ENCODE results near the gene EIF3K. TPM values are rescaled to one million over a fixed set of nuclear protein-coding genes. Genes with fewer than 3 reads are reported as not detected.

EIF3K gene
- total and polyA plus RNA-seq, 2 of the 8 experiments (the other 6 are each of a cell fraction or from before 2014, with no cell fraction given): 329 to 937 TPM

GRCh38 chr19:38683393-38684077 lies 64.5 kb downstream of the EIF3K start:
- Histone ChIP-seq H3K27me3 (replicated peaks in 1 of 4; ENCODE audit: control insufficient read depth in 3 of 4, extremely low read depth in 1 of 4, insufficient read depth in 3 of 4, low read length in 3 of 4) (no peaks in the 10 kb centered on the region), H4K20me1 (replicated peaks in 1 of 2; ENCODE audit: control insufficient read depth in 1 of 2, insufficient read depth in 2 of 2, low read length in 2 of 2) (peaks cover 0 to 11% of the 10 kb centered on the region in 2 experiments), H3K18ac (ENCODE audit: extremely low read depth, low read length) (peak overlapping the region; percentile 85), H3K79me2 (ENCODE audit: control insufficient read depth in 1 of 2, insufficient read depth in 2 of 2, low read length in 2 of 2) (peaks cover 10 to 90% of the 10 kb centered on the region in 2 experiments), H2BK120ac (replicated peaks; ENCODE audit: low read depth, low read length) (peak overlapping the region; percentile 34), H3K4me2 (ENCODE audit: insufficient read depth in 1 of 2, low read depth in 2 of 2, low read length in 2 of 2) (peak overlapping the region; percentile 26 to 54), H3K9ac (replicated peaks in 1 of 4; ENCODE audit: extremely low read depth in 1 of 4, low read depth in 3 of 4, low read length in 3 of 4) (peak overlapping the region in 3 of 4 experiments; percentile 15 to 67 (median 67); a peak in 5 of 7 replicates), H2BK5ac (ENCODE audit: low read depth, low read length) (peak overlapping the region; percentile 90), H3K79me1 (ENCODE audit: low read depth, low read length) (peaks cover 15% of the 10 kb centered on the region), H3K56ac (replicated peaks; ENCODE audit: insufficient read length, low read depth, low read length) (peak overlapping the region; percentile 20), H3K4me3 (ENCODE audit: extremely low read depth in 1 of 4, insufficient read depth in 2 of 4, low read depth in 3 of 4, low read length in 4 of 4) (peak overlapping the region in 1 of 4 experiments; percentile 32; a peak in 1 of 8 replicates), H2AK5ac (ENCODE audit: low read depth, low read length) (peak overlapping the region; percentile 100; the same call in 1 of the 2 replicates), H3K27ac (ENCODE audit: low read depth, low read length) (peak overlapping the region; percentile 95), H3K9me3 (ENCODE audit: insufficient read depth in 2 of 2, low read depth in 1 of 2, low read length in 1 of 2) (no peaks in the 10 kb centered on the region), H3K36me3 (ENCODE audit: control insufficient read depth in 2 of 4, insufficient read depth in 4 of 4, low read length in 3 of 4) (no peaks in the 10 kb centered on the region), H3K4ac (replicated peaks; ENCODE audit: insufficient read length, low read depth, low read length) (peak overlapping the region; percentile 22), H3K23ac (ENCODE audit: insufficient read length) (no peak overlapping the region), H3K4me1 (replicated peaks in 1 of 4; ENCODE audit: control insufficient read depth in 3 of 4, insufficient read depth in 4 of 4, low read length in 3 of 4) (peaks cover 28 to 46% (median 41%) of the 10 kb centered on the region in 4 experiments), H3K23me2 (ENCODE audit: low read depth, low read length) (peaks cover 1% of the 10 kb centered on the region; the same call in 1 of the 2 replicates), H2BK12ac (ENCODE audit: low read depth, low read length) (peak overlapping the region; percentile 96), H3K14ac (ENCODE audit: insufficient read length) (no peak overlapping the region), H2BK15ac (ENCODE audit: low read length) (0 out of 2 replicates have a peak overlapping the region, but pooled peaks have one; percentile 73), H2BK20ac (ENCODE audit: low read length) (peak overlapping the region; percentile 87), H4K91ac (replicated peaks; ENCODE audit: insufficient read length, low read length) (peak overlapping the region; percentile 78), H2AFZ (ENCODE audit: low read length) (no peak overlapping the region), H4K8ac (ENCODE audit: extremely low read depth, insufficient read depth, low read length) (peak overlapping the region; percentile 94; the same call in 1 of the 2 replicates), H4K5ac (ENCODE audit: insufficient read length, low read depth, low read length) (peak overlapping the region; percentile 51)
- ChIA-PET POLR2A (ENCODE audit: partially characterized antibody) (interaction anchor here (0.7 to 23.4 kb wide), 12 partner anchors 9 to 65 kb away, joined by 3 to 495 read pairs (median 6); partner anchors contain the start of genes ACTN4 and EIF3K), CTCF (ENCODE audit: partially characterized antibody) (interaction anchor here (0.8 to 3.8 kb wide), 7 partner anchors 18 to 49 kb away, joined by 3 to 17 read pairs (median 3); partner anchors contain the start of gene ACTN4)
- DNase-seq (ENCODE audit: low read depth in 1 of 2, low spot score in 2 of 2) (peak; percentile 83 to 85), FAIRE-seq (peak; percentile 63)
- 49% methylated on average over 10 of the region's 10 CpGs; no CpG with 5 or more reads in 1 of the 2 experiments for WGBS, 2 experiments (ENCODE audit: extremely low coverage in 1 of 2, insufficient coverage in 1 of 2, insufficient read length in 1 of 2, insufficient replicate concordance in 2 of 2, low coverage in 1 of 2, low lambda C conversion rate in 2 of 2, missing lambda C conversion rate in 1 of 2)
- TF ChIP-seq CBX5 (IDR thresholded peaks at IDR 0.05; ENCODE audit: low read depth, low read length) (no peak), SUZ12 (IDR thresholded peaks at IDR 0.05; ENCODE audit: low read length) (no peak), SIX5 (IDR thresholded peaks at IDR 0.05; ENCODE audit: low read depth, low read length) (no peak), RBBP5 (IDR thresholded peaks at IDR 0.05; ENCODE audit: borderline replicate concordance, low read depth, low read length) (no peak; the same call in 1 of the 2 replicates), RXRA (IDR thresholded peaks at IDR 0.05; ENCODE audit: insufficient read depth, low read depth, low read length) (no peak), KDM1A (IDR thresholded peaks at IDR 0.05; ENCODE audit: borderline replicate concordance, low read length) (no peak), ZNF274 (IDR thresholded peaks at IDR 0.05; ENCODE audit: borderline replicate concordance, extremely low read depth, low read length) (no peak), RNF2 (IDR thresholded peaks at IDR 0.05; ENCODE audit: borderline replicate concordance, low read depth, low read length, missing control alignments, poor library complexity, severe bottlenecking) (no peak), JUND (IDR thresholded peaks at IDR 0.05; ENCODE audit: low read length) (peak; percentile 96), CREB1 (IDR thresholded peaks at IDR 0.05) (peak; percentile 60; the same call in 1 of the 2 replicates)

Measured in H1 (cell line).